HG03103 (cell line): ENCODE data around the gene TYW1B.
"Not testable (repeated sequence)": the region's sequence is repeated elsewhere in the genome, so short reads cannot be mapped to it uniquely, and the experiment has no call there.

Source experiments
- ATAC-seq: cut with Tn5 transposase; IDR thresholded peaks from one replicate; pipeline ENCODE4 v1.9.1; 2021; ENCODE audit warnings: low read depth; ENCODE audit not compliant: unreplicated experiment

TYW1B gene

DNA sequence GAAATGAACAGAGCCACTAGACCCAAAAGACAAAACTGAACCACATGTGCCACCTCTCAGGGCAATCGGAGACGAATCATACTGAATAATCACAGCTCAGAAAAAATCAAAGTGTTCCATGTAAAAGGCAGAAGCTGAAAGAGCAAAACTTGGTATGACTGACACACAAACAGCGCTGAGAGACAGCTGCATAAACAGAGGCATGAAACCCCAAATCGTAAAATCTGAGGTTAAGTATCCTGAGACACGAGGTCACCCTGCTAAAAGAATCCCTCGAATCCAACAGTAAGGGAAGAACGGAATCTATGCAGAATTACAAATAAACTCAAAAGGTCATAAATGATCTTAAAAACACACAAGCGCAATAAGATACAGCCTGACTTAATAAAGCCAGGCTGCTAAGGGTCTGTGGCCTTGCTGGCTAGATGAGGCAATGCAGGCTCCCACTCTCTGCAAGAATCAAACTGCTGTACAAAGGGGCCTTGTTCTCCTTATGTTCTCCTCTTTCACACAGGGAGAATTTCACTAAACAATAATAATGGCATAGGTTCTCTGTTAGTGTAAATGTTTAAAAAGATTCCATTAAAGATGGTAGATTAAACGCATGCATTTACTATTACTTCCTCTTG, 247.7 kb downstream of the TYW1B start:
- ATAC-seq = not testable (repeated sequence)

DNA sequence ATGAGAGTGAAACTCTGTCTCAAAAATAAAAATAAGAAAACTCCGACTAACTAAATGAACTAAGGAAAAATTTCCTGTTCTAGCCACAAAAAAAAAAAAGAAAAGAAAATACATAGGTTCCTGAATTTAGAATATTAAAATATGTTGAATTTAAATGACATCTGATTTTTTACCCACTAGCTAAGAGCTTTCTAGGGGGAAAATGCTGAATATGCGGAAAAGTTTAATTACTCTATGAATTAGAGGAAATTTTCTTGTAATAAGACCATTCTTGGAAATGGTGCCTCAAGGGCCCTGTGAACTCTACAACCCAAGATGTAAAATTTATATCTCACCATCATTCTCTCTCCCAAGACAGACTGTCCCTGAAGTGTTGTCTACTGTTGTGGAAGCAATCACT, 250.9 kb downstream of the TYW1B start:
- ATAC-seq = no peak

DNA sequence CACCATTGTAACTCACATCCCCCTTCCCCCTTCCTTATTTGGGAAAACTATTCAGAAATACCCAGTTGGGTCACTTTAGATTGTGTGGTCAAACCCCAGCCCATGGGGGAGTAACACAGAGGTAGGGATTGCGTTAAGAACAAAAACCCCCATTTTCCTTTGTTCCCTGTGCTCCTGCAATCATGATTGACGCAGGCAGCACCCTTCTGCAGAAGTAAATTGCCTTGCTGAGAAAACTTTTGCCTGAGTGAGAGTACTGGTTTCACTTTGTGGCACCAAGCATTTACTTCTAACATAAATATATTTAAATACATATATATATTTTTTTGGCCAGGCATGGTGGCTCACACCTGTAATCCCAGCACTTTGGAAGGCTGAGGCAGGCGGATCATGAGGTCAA, 266.0 kb downstream of the TYW1B start:
- not testable (repeated sequence) for ATAC-seq

DNA sequence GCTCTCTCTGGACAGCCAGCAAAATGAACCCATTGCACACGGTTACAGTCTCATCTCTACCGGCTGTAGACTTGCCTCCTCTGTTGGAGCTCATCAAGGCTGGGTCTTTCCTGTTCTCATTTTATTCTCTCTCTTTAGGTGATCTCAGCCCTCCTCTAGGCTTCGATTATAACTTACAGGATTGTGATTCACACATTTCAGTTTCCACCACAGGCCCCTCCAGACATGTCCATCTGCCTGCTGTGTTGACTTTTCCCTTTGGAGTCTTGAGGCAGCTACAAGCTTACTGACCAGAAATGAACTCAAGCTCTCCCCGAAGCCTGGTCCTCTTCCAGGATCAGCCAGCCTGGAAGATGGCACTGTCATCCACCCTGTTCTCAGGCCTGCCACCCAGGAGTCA, 268.5 kb downstream of the TYW1B start:
- not testable (repeated sequence) for ATAC-seq

DNA sequence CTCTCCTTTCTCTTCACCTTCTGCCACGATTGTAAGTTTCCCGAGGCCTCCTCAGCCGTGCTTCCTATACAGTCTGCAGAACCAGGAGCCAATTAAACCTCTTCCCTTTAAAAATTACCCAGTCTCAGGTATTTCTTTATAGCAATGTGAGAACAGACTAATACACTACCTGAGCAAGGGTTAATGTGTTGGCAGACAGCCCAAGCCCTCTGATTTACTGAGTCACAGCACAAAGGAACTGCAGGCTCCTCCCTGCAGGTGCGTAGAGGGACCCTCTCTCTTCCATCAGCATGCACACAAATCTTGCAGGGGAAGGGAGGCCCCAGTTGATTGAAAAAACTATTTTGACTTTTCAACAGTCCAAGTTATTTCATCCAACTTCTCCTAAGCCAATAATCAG, 271.3 kb downstream of the TYW1B start:
- not testable (repeated sequence) for ATAC-seq

DNA sequence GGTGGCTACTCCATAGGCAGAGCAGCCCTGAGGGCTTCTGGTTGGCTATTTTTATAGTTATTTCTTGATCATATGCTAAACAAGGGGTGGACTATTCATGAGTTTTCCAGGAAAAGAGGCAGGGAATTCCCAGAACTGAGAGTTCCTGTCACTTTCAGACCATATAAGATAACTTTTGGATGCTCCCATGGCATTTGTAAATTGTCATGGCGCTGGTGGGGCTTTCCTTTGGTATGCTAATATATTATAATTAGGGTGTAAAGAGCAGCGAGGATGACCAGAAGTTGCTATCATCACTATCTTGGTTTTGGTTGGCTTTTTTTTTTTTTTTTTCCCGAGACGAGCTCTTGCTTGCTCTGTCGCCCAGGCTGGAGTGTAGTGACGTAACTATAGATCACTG, 272.8 kb downstream of the TYW1B start:
- ATAC-seq = not testable (repeated sequence)

DNA sequence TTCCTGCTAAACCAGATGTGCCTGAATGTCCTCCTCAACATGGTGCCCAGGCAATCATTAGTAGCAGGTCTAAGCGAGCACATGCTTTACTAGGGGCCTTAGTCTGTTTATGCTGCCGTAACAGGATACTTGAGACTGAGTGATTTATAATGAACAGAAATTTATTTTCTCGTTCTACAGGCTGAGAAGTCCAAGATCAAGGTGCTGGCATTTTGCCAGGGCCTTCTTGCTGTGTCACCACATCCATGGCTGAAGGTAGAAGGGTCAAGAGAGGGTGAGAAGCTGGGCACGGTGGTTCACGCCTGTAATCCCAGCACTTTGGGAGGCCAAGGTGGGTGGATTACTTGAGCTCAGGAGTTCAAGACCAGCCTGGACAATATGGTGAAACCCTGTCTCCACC, 273.6 kb downstream of the TYW1B start:
- ATAC-seq = not testable (repeated sequence)

DNA sequence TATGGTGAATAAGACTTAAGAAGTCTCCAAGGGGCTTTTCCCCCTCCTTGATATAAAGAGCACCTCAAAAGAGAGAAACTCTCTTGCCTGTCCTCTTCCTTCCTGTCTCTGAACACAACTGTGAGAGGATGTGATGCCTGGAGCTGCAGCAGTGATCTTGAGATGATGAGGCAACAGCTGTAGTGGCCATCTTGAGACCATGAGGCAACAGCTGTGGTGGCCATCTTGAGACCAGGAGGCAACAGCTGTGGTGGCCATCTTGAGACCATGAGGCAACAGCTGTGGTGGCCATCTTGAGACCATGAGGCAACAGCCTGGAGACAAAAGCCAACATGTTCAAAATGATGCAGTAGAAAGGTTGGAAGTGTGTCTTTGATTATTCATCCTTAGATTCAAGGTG, 277.5 kb downstream of the TYW1B start:
- not testable (repeated sequence) for ATAC-seq

DNA sequence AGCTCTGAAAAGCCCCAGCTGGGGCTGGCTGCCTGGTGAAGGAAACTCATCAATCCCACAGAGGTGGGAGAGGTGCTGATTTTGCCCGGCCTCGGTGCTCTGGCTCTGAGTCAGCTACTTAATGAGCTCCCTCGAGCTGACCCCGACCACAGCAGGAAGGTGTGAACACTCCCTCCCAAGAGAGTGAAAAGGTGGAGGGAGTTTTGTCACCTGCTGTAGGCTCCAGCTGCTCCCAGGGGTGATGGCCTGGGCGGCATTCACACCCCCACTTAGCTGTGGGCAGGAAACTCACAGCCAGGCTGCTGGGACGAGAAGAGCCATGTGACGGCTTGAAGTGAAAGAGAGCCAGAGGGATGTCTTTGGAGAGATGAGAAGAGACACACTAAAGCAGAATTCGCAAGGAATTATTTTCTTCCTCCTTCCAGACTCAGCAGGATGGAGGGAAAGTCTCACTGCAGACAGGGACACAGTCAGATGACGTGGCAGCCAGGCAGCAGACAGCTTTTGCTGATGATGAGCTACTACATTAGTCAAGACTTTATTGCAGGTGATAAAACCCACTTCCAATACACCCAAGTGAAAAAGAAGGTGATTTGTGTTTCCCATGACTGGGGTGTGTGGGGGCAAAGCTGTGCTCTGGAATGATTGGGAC, 281.3 kb downstream of the TYW1B start:
- not testable (repeated sequence) for ATAC-seq

DNA sequence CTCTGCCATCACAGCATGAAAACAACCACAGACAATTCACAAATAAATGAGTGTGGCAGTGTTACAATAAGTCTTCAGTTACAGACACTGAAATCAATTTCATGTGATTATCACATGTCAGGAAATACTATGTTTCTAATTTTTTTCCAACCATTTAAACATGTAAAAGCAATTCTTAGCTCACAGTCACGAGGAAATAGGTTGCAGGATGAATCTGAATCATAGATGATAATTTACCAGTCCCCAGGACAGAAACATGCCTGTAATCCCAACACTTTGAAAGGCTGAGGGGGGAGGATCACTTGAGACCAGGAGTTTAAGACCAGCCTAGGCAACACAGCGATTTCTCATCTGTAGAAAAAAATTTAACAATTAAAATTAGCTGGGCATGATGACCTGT, 283.5 kb downstream of the TYW1B start:
- not testable (repeated sequence) for ATAC-seq

DNA sequence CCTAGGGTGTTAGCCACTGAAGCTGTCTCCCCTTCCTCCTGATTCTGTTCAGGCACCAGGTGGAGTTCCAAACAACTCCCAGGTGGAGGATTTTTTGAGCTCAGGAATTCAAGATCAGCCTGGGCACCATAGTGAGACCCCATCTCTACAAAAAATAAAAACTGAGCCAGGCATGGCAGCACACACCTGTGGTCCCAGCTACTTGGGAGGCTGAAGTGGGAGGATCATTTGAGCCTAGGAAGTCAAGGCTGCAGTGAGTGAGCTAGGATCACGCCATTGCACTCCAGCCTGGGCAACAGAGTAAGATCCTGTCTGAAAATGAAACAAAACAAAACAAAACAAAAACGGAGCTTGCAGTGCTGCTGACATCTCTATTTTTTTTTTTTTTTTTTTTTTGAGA, 287.1 kb downstream of the TYW1B start:
- ATAC-seq = no peak

DNA sequence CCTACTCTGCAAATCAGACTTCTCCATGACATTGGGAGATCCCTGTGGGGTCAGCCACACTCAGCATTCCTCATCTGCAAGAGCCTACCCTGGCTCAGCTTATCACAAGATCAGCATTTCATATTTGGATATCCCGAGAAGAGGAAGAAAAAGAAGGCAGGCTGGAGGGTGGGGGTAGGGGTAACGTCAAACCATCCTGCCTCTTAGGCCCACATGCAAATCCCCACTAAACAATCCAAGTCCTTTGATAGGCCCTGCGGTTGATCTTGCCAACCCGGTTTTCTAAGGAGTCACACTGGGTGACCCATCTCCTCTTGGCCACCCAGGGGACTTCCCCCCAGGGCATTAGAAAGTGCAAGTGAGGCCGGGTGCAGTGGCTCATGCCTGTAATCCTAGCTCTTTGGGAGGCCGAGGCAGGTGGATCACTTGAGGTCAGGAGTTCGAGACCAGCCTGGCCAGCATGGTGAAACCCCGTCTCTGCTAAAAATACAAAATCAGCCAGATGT, 287.8 kb downstream of the TYW1B start:
- no peak for ATAC-seq

DNA sequence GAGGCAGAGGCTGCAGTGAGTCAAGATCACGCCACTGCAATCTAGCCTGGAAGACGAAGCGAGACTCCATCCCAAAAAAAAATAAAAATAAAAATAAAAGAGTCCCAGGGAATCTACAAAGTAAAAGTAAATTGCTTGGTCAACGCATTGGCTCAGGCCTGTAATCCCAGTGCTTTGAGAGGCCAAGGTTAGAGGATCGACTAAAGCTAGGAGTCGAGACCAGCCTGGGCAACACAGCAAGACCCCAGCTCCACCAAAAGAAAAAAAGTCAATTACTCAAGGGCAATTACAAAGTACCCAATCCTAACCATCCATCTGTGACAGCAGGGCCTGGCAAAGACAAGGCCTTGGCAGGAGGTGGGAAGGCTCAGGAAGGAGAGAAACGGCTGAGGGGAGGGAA, 288.3 kb downstream of the TYW1B start:
- no peak for ATAC-seq

DNA sequence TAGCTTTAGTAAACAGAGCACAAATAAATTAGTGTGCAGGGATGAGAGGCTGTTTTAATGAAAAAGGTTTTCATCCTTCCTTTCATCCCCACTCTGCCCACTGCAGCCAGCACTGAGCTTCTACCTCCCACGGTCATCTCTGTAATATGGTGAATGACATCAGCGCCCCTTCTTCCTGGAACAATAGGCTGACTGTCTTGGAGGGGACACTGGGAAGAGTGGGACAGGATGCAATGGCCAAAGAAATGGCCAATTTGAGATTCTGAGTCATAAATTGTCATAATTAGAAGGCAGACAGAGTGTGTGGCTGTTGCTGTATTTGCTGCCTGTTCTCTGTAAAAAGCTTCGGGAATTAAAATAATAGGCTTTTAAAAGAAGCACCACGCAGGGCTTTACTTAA, 289.1 kb downstream of the TYW1B start:
- ATAC-seq = no peak

DNA sequence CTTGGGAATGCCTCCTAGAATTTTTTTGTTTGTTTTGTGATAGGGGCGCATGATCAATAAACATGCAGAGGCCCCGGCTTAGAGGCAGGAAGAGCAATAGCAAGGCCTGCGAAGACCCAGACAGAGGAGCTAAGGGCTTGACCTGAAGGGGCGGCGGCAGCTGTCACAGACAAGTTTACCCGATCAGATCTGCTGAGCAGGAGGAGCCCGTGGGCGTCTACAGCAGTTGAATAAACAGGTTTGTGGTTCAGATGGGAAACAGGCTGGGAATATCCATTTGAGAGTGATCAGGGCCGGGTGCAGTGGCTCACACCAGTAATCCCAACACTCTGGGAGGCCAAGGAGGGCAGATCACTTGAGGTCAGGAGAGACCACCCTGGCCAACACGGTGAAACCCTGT, 289.9 kb downstream of the TYW1B start:
- ATAC-seq = no peak

DNA sequence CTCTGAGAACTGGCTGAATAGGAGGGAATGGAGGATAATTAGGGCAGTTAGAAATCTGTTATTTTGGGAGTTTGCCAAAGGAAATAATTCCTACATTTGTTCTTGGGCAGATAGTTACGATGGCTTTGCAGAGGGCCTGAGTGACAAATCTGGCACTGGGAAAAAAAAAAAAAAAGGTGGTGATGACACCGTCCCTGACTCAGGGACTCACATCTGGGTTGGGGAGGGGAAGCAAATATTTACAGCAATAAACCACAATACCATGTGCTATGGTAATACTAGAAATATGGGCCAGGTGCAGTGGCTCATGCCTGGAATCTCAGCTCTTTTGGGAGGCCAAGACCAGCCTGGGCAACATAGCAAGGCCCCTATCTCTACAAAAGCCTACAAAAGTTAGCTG, 292.0 kb downstream of the TYW1B start:
- not testable (repeated sequence) for ATAC-seq

DNA sequence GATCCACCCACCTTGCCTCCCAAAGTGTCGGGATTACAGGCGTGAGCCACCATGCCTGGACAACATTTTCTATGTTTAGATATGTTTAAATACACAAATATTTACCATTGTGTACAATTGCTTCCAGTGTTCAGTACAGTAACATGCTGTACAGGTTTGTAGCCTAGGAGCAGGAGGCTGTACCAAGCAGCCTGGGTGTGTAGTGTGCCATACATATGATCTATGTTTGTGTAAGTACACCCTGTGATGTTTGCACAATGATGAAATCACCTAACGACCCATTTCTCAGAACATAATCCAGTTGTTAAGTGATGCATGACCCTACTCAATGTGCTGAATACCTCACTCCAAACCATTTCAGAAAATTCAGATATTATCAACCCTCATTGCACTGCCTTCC, 297.0 kb downstream of the TYW1B start:
- not testable (repeated sequence) for ATAC-seq
